Subcutaneous adipose tissue (tissue), 4 donors: ENCODE measurements around the gene YBEY. TPM values are rescaled to one million over a fixed set of nuclear protein-coding genes. Genes with fewer than 3 reads are reported as not detected.

ENCODE experiments used
- CTCF ChIP-seq: fragments of 450-650 bp; IDR thresholded peaks from one replicate; pipeline ENCODE4 v1.5.1; 2016; ENCODE audit warnings: low read depth, mild to moderate bottlenecking, control low read depth, antibody characterized with exemption, moderate library complexity
- total RNA-seq, 4 donors: library from RNA; depleted of rRNA; stranded (reverse); fragments of >200 nt; gene quantifications; one replicate each; pipeline ENCODE4 v1.1.0, GENCODE V29; 2016

The YBEY gene
- total RNA-seq, 4 donors from 2014 or later = 16.3 to 19.4 (median 17.9) TPM

GRCh38 chr21:46307625-46308024, 21.5 kb downstream of the YBEY start:
- TF ChIP-seq CTCF = no peak

GRCh38 chr21:46308431-46308830, 22.3 kb downstream of the YBEY start:
- TF ChIP-seq CTCF = no peak

- TF ChIP-seq CTCF = no peak
Observed at GRCh38 chr21:46311568-46311967, 25.4 kb downstream of the YBEY start.

- no peak for TF ChIP-seq CTCF
Observed at GRCh38 chr21:46312949-46313348, 26.8 kb downstream of the YBEY start.

GRCh38 chr21:46314441-46315020, 28.4 kb downstream of the YBEY start:
- no peak for TF ChIP-seq CTCF

- no peak for TF ChIP-seq CTCF
Observed at GRCh38 chr21:46316708-46317324, 30.7 kb downstream of the YBEY start.

GRCh38 chr21:46317710-46318463, 31.7 kb downstream of the YBEY start:
- no peak for TF ChIP-seq CTCF
